T1000 (cell line): ENCODE measurements around the gene FHIT.
"Not testable (repeated sequence)": the region's sequence is repeated elsewhere in the genome, so short reads cannot be mapped to it uniquely, and the experiment has no call there.

Experiments
- DNase-seq: peaks from one replicate; lab custom pipeline; 2025; ENCODE audit warnings: mixed read lengths; lab: John Stamatoyannopoulos, UW

The FHIT gene

GRCh38 chr3:59829527-59829926 lies 1421.7 kb downstream of the FHIT start:
- no peak for DNase-seq

- no peak for DNase-seq
Observed at GRCh38 chr3:59824876-59825275, 1426.4 kb downstream of the FHIT start.

DNA sequence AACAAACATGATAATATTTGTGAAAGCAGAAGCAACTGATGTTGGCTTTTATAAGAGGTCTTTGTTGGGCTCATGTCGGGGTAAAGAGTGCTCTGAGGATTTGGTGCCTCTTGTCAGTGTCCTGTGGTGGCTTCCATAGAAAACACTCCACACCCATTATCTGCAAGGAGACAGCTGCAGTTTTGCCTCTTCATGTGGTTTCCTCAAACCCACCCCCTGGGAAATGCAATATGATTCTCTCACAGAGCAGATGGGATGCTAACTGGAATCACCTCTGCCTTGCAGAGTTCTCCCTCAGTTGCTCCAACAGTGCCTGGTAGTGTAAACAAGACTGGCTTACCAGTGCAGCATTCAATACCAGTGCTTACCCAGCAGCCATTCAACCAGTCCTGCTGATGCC lies 1430.0 kb downstream of the FHIT start:
- DNase-seq = no peak

DNA sequence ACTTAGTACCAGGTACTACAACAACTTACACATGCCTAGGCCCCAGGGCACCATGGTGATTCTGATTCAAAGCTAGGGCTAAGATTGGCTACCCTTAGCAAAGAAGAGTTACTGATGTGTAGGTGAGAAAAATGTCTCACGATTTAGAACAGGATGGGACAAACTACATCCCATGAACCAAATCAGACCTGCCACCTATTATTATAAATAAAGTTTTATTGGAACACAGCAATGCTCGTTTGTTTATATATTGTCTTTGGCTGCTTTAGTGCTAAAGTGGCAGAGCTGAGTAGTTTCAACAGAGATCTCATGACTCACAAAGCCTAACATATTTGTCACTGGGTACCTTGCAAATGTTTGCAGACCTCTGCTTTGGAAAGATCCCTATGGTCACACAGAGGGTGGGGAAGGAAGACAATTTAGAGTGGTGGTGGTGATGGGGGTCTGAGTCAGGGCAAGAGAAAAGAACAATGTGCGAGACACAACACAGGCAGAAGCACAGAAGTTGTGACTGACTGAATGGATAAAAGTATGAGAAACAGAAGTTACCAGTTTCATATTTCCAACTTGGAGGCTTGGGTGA lies 1430.8 kb downstream of the FHIT start:
- peak; percentile 41 for DNase-seq

DNA sequence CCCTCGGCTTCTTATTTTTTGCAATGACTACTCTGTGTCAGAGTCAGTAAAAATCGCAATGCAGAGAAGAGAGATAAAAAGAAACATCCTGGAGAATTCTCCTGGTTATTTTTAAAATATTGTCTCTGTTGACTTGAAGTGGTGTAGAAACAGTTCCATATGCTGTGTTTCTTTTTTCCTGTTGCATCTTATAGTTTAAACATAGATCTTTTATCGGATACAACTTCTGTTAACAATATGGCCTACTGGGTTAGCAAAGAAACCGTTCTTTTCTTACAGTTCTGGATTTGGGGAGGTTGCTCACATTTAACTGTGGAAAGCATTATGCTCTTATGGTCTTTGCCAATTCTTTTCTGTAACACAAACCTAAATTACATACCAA lies 1432.3 kb downstream of the FHIT start:
- DNase-seq = no peak

GRCh38 chr3:59818033-59818918 lies 1433.0 kb downstream of the FHIT start:
- DNase-seq = peak; percentile 84

GRCh38 chr3:59817511-59817910 lies 1433.7 kb downstream of the FHIT start:
- DNase-seq = no peak

DNA sequence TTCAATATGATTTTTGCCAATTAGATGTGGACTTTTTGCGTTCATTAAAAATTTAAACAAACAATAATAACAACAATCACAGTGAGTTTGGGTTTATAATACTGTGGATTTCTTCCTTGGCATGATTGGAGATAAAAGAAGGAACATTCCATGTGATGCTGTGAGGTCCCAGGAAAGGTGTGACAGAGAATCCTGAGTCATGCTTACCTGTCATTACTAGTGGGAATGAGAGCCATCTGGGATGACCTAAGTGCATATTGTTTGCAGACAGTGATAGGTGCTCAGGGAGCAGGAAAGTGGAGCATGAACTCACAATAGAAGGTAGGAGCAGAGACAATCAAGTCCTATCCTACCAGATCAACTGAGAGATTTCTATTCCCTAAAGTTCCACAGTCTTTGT lies 1434.9 kb downstream of the FHIT start:
- DNase-seq = no peak

- DNase-seq = no peak
Observed at GRCh38 chr3:59813148-59813538, 1438.1 kb downstream of the FHIT start.

DNA sequence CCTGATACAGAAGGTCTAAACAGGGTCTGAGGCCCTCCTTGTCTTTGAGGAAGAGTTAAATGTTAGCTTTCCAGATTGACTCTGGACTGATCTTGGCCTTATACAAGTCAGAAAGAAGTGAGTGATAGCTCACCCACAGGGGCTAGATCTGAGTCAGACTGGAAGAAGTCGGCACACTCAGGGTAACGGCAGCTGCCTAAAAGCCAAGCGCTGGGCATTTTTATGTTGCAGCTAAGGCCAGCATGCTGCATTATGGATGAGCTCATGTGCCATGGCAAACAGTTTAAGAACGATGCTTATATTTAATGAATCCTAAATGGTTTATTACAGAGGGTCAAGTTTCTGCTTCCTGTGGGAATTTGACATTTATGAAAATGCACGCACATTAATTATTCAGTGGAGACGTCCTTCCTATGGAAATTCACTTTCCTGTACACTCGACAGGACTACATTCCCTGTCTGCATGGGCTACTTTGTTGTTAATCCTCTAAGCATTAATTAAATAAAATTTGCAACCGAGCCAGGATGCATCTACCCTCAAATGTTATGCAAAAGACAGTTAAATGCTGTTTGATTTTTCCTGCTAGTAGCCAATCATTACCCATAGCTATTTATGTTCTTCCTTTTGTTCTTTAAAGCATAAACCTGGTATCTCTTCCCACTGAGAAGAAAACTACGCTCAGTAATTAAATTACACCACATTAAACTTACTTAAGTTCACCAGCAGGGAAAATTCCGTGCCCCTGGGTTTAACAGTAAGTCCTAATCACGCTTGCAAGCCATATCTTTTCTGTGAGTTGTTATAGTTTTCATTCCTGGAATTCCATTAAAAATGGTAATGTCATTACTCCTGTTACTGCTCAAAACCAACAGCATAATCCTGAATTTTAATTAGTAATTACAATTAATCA lies 1438.8 kb downstream of the FHIT start:
- no peak for DNase-seq

DNA sequence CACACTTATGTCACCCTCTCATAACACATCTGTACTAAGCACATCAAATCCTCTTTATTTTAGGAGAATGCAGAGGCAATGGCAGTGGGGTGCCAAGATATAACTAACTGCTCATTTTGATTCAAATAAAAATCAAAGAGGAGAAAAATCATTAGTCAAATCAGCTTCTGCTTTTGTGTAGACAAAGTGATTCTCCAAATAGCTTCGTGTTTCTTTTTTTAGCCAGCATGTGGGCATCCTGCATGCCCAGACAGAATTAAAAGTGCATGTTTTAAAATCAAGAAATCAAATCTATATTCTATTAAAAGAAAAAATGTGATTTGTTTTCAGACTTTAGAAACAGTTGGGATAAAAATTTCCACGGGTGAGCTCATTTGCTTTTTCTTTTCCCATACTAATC lies 1440.1 kb downstream of the FHIT start:
- DNase-seq = no peak

DNA sequence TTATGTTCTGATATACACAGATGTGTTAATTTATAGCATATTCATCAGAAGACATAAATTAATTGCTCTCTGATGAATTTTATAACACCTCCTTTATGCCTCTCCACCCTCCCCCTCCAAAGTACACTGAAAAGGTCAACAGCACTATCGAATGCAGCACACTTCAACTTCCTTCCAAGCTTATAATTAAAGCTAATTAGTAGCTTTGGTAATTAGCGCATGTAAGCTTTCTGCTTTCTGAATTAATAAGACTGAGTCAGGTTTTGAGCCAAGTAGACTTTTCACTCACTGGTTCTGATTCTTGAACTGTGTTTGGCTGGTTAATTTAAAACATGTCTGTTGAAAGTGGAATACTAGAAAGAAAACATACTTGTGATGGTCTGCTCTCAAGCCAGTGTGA lies 1440.6 kb downstream of the FHIT start:
- DNase-seq = no peak

- no peak for DNase-seq
Observed at GRCh38 chr3:59809710-59810444, 1441.4 kb downstream of the FHIT start.

- no peak for DNase-seq
Observed at GRCh38 chr3:59809016-59809415, 1442.2 kb downstream of the FHIT start.

DNA sequence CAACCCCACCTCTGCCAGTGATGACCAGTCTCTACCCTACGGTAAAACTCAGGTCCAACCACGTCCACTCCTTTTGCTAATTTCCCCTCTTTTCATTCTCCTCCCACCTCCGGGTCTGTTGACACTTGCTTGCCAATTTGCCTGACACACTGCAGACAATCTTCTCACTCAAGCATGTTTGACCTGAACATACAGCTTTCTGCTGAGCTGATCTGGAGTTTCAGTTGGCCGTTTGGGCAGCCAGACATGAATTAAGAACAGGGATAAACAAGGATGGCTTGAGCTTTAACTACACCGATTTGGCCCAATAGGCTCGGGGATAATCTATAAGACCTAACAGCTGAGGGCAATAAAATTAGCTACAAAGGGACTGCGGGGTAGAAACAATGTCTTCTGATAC lies 1442.8 kb downstream of the FHIT start:
- no peak for DNase-seq

- no peak for DNase-seq
Observed at GRCh38 chr3:59803268-59803667, 1448.0 kb downstream of the FHIT start.

GRCh38 chr3:59802453-59802852 lies 1448.8 kb downstream of the FHIT start:
- not testable (repeated sequence) for DNase-seq

DNA sequence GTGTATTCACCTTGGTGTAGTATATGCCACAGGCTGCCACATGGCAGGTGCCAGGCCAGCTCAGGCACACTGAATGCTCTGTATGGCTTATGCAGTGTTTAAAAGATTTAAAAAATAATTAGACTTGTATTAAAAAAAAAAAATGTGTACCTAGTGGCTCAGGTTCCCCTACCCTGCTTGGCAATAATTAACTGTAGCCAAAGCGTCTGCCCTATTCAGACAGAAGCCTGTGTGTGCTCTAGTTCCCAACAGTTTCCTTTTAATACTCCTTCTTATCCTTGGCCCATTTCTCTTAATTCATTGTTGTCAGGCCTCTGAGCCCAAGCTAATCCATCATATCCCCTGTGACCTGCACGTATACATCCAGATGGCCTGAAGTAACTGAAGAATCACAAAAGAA lies 1449.2 kb downstream of the FHIT start:
- no peak for DNase-seq

- no peak for DNase-seq
Observed at GRCh38 chr3:59800481-59800880, 1450.8 kb downstream of the FHIT start.

GRCh38 chr3:59798372-59799086 lies 1452.7 kb downstream of the FHIT start:
- DNase-seq = no peak

- no peak for DNase-seq
Observed at GRCh38 chr3:59797533-59797932, 1453.7 kb downstream of the FHIT start.
